Suprapubic skin (tissue), 4 donors: ENCODE results near the gene SKI.
"Not testable (repeated sequence)": the region's sequence is repeated elsewhere in the genome, so short reads cannot be mapped to it uniquely, and the experiment has no call there.

ENCODE experiments used
- CTCF ChIP-seq, 2 donors: fragments of 200-600 bp in 1 of 2; fragments of 450-650 bp in 1 of 2; sonication (generic) in 1 of 2; IDR thresholded peaks; one replicate each; pipeline ENCODE4 v1.5.1; 2016 to 2019; ENCODE audit warnings: antibody characterized with exemption in 2 of 2, mild to moderate bottlenecking in 1 of 2, moderate library complexity in 1 of 2
- EP300 ChIP-seq: sonication (generic); formaldehyde crosslinking; IDR thresholded peaks from one replicate; pipeline ENCODE4 v1.6.1; 2017; ENCODE audit warnings: antibody characterized with exemption
- POLR2A ChIP-seq, 2 donors: fragments of 450-650 bp; IDR thresholded peaks; one replicate each; pipeline ENCODE4 v1.6.1; 2017; ENCODE audit warnings: antibody characterized with exemption in 2 of 2, mild to moderate bottlenecking in 2 of 2, moderate library complexity in 2 of 2
- POLR2AphosphoS5 ChIP-seq, 3 donors: sonication (generic); formaldehyde crosslinking; IDR thresholded peaks; one replicate each; pipeline ENCODE4 v1.6.1; 2017; ENCODE audit warnings: antibody characterized with exemption in 3 of 3

- not testable (repeated sequence) for TF ChIP-seq CTCF (IDR thresholded peaks at IDR 0.05); POLR2A (IDR thresholded peaks at IDR 0.05); EP300; POLR2AphosphoS5 (IDR thresholded peaks at IDR 0.05)
Measured at GRCh38 chr1:2247045-2247394, 18.9 kb downstream of the SKI start.
